HCT116 (cell line): ENCODE measurements around the gene NLRP1.

ENCODE experiments used
- CTCF ChIP-seq, 3 experiments: fragments of 200-600 bp in 1 of 3; sonication (generic) in 1 of 3; IDR thresholded peaks in 2 of 3; conservative IDR thresholded peaks in 1 of 3; 2 replicates each; pipeline ENCODE4 v1.5.1; 2012 to 2017; ENCODE audit warnings: low read depth in 2 of 3, low read length in 2 of 3, antibody characterized with exemption in 1 of 3, borderline replicate concordance in 1 of 3, control low read depth in 1 of 3, mild to moderate bottlenecking in 1 of 3, mixed read lengths in 1 of 3, mixed run types in 1 of 3, moderate library complexity in 1 of 3; ENCODE audit not compliant: insufficient read depth in 1 of 3
- EZH2 ChIP-seq: fragments of 200-600 bp; sonication (generic); IDR thresholded peaks from 2 replicates; pipeline ENCODE4 v1.6.1; 2017; ENCODE audit warnings: antibody characterized with exemption, mixed run types
- POLR2AphosphoS5 ChIP-seq: IDR thresholded peaks from 2 replicates; pipeline ENCODE4 v1.6.1; 2011; ENCODE audit warnings: mild to moderate bottlenecking, low read depth, low read length, moderate library complexity

GRCh38 chr17:5506307-5506706 is 78.0 kb downstream of the NLRP1 start:
- TF ChIP-seq POLR2AphosphoS5 (no peak), CTCF (IDR thresholded peaks at IDR 0.05 in 2 of 3, conservative IDR thresholded peaks at IDR 0.05 in 1 of 3; ENCODE audit: borderline replicate concordance in 1 of 3, insufficient read depth in 1 of 3, low read depth in 2 of 3, low read length in 2 of 3) (peak in 2 of 3 experiments; percentile 25; a peak in 2 of 6 replicates), EZH2 (no peak)
